HCT116 (cell line): Measurements from ENCODE around the gene ATXN7L1. TPM values are rescaled to one million over a fixed set of nuclear protein-coding genes. Genes with fewer than 3 reads are reported as not detected.

Source experiments
- ATAC-seq: fragments of 200-7000 bp; cut with Tn5 transposase; 2 replicates; pipeline ENCODE4 v1.9.1; 2020; ENCODE audit warnings: mild to moderate bottlenecking, moderate library complexity
- BruUV-seq: library from RNA; stranded (reverse); fragments of 400-500 nt; replicated peaks from 2 replicates; lab custom pipeline; 2021; lab: Mats Ljungman, UMichigan
- CTCF ChIA-PET: fragments of 300-600 bp; sonication (Branson Sonifier 250); formaldehyde crosslinking; loops from one replicate; lab custom pipeline; 2021; ENCODE audit warnings: antibody characterized with exemption; lab: Charles Lee
- POLR2A ChIA-PET: fragments of 300-600, 350-600 bp; sonication (Branson Sonifier 250); formaldehyde crosslinking; loops from one replicate; lab custom pipeline; 2021; ENCODE audit warnings: antibody characterized with exemption; lab: Charles Lee
- RAD21 ChIA-PET, 2 experiments: fragments of 300-600 bp; sonication (Branson Sonifier 250); formaldehyde crosslinking; loops; one replicate each; lab custom pipeline; 2023; ENCODE audit warnings: low total read pairs in 2 of 2; ENCODE audit not compliant: uncharacterized antibody in 2 of 2, unreplicated experiment in 2 of 2, low non-redundant PET in 1 of 2; lab: Charles Lee
- DNase-seq: peaks from one replicate; pipeline ENCODE4 v3.0.0-alpha.2; 2010; ENCODE audit warnings: low read depth, low spot score
- H2AFZ ChIP-seq: fragments of 200-600 bp; shearing (Covaris generic), sonication (generic); 2 replicates; pipeline ENCODE4 v1.6.1; 2017; ENCODE audit warnings: low read depth, mixed run types, mixed read lengths, antibody characterized with exemption, low read length; ENCODE audit not compliant: poor library complexity, severe bottlenecking
- H3K27ac ChIP-seq: 2 replicates; pipeline ENCODE4 v1.5.1; 2012; ENCODE audit warnings: low read depth, low read length
- H3K27me3 ChIP-seq: fragments of 200-600 bp; sonication (generic); 2 replicates; pipeline ENCODE4 v1.6.1; 2016; ENCODE audit warnings: mixed run types, low read length, mixed read lengths; ENCODE audit not compliant: insufficient read depth
- H3K36me3 ChIP-seq, 2 experiments: fragments of 200-500 bp in 1 of 2; fragments of 200-600 bp in 1 of 2; sonication (Bioruptor generic) in 1 of 2; sonication (generic) in 1 of 2; 2 replicates each; pipeline versions ENCODE4 v1.5.1 to v1.6.1; 2014 to 2016; ENCODE audit warnings: low read length in 2 of 2, inconsistent platforms in 1 of 2, mixed read lengths in 1 of 2, mixed run types in 1 of 2; ENCODE audit not compliant: insufficient read depth in 2 of 2, control insufficient read depth in 1 of 2
- H3K4me1 ChIP-seq, 2 experiments: fragments of 200-600 bp in 1 of 2; sonication (generic) in 1 of 2; 2 replicates each; pipeline versions ENCODE4 v1.5.1 to v1.6.1; 2012 to 2017; ENCODE audit warnings: low read length in 2 of 2, inconsistent platforms in 1 of 2, mild to moderate bottlenecking in 1 of 2, mixed read lengths in 1 of 2, mixed run types in 1 of 2, moderate library complexity in 1 of 2; ENCODE audit not compliant: insufficient read depth in 2 of 2, control insufficient read depth in 1 of 2
- H3K4me2 ChIP-seq: fragments of 200-600 bp; sonication (generic); 2 replicates; pipeline ENCODE4 v1.6.1; 2017; ENCODE audit warnings: mixed run types, low read length, mixed read lengths
- H3K4me3 ChIP-seq, 2 experiments: fragments of 200-600 bp in 1 of 2; sonication (generic) in 1 of 2; replicated peaks in 1 of 2; 2 replicates each; pipeline ENCODE4 v1.5.1; 2011 to 2016; ENCODE audit warnings: low read length in 2 of 2, control low read depth in 1 of 2, low read depth in 1 of 2, mild to moderate bottlenecking in 1 of 2, mixed read lengths in 1 of 2, mixed run types in 1 of 2
- H3K79me2 ChIP-seq: fragments of 200-600 bp; sonication (generic); 2 replicates; pipeline ENCODE4 v1.6.1; 2017; ENCODE audit warnings: mild to moderate bottlenecking, mixed run types, low read length, moderate library complexity, mixed read lengths; ENCODE audit not compliant: insufficient read depth
- H3K9ac ChIP-seq: fragments of 200-600 bp; sonication (generic); 2 replicates; pipeline ENCODE4 v1.6.1; 2016; ENCODE audit warnings: low read length, mixed read lengths
- H3K9me2 ChIP-seq: fragments of 200-600 bp; sonication (generic), shearing (Covaris generic); 2 replicates; pipeline ENCODE4 v1.6.1; 2017; ENCODE audit warnings: mixed run types, mild to moderate bottlenecking, moderate library complexity; ENCODE audit not compliant: insufficient read depth
- H3K9me3 ChIP-seq, 2 experiments: fragments of 200-500 bp in 1 of 2; fragments of 200-600 bp in 1 of 2; sonication (Bioruptor generic) in 1 of 2; sonication (generic) in 1 of 2; 2 replicates each; pipeline ENCODE4 v1.6.1; 2014 to 2017; ENCODE audit warnings: low read length in 2 of 2, mixed read lengths in 2 of 2, inconsistent platforms in 1 of 2, low read depth in 1 of 2, mild to moderate bottlenecking in 1 of 2, mixed run types in 1 of 2, moderate library complexity in 1 of 2; ENCODE audit not compliant: control insufficient read depth in 1 of 2, insufficient read depth in 1 of 2
- H4K20me1 ChIP-seq: fragments of 200-600 bp; sonication (generic), shearing (Covaris generic); 2 replicates; pipeline ENCODE4 v1.6.1; 2017; ENCODE audit warnings: mixed run types, mild to moderate bottlenecking, moderate library complexity; ENCODE audit not compliant: insufficient read depth
- CEBPB ChIP-seq: IDR thresholded peaks from 2 replicates; pipeline ENCODE4 v1.6.1; 2012; ENCODE audit warnings: low read depth
- EGR1 ChIP-seq: IDR thresholded peaks from 2 replicates; pipeline ENCODE4 v1.6.1; 2012; ENCODE audit warnings: low read depth
- EZH2 ChIP-seq: fragments of 200-600 bp; sonication (generic); IDR thresholded peaks from 2 replicates; pipeline ENCODE4 v1.6.1; 2017; ENCODE audit warnings: antibody characterized with exemption, mixed run types
- POLR2A ChIP-seq: IDR thresholded peaks from 2 replicates; pipeline ENCODE4 v1.7.0; 2011; ENCODE audit warnings: borderline replicate concordance; ENCODE audit not compliant: insufficient read depth, insufficient read length; ENCODE audit errors: extremely low read depth
- RAD21 ChIP-seq: IDR thresholded peaks from 2 replicates; pipeline ENCODE4 v1.6.1; 2012; ENCODE audit warnings: low read depth, mild to moderate bottlenecking
- ZFX ChIP-seq: fragments of 450-650 bp; IDR thresholded peaks from 2 replicates; pipeline ENCODE4 v1.6.1; 2017
- intact Hi-C: fragments of 100-400 bp; cut with micrococcal nuclease; formaldehyde crosslinking; loops from 2 replicates; pipeline ENCODE4 v1.10.0; 2022
- total RNA-seq: library from RNA; stranded (reverse); gene quantifications from one replicate; pipeline ENCODE4 v1.2.1, GENCODE V29; 2021; ENCODE audit not compliant: unreplicated experiment
- TF ChIP-seq, protein P1 (sequence below): IDR thresholded peaks from 2 replicates; pipeline ENCODE4 v1.6.1; 2012; ENCODE audit warnings: low read depth
- TF ChIP-seq, protein P2 (sequence below), 3 experiments: fragments of 200-600 bp in 1 of 3; sonication (generic) in 1 of 3; IDR thresholded peaks in 2 of 3; conservative IDR thresholded peaks in 1 of 3; 2 replicates each; pipeline ENCODE4 v1.5.1; 2012 to 2017; ENCODE audit warnings: low read depth in 2 of 3, low read length in 2 of 3, antibody characterized with exemption in 1 of 3, borderline replicate concordance in 1 of 3, control low read depth in 1 of 3, mild to moderate bottlenecking in 1 of 3, mixed read lengths in 1 of 3, mixed run types in 1 of 3, moderate library complexity in 1 of 3; ENCODE audit not compliant: insufficient read depth in 1 of 3
- TF ChIP-seq, protein P3 (sequence below): IDR thresholded peaks from 2 replicates; pipeline ENCODE4 v1.6.1; 2012
- TF ChIP-seq, protein P4 (sequence below): IDR thresholded peaks from 2 replicates; pipeline ENCODE4 v1.6.1; 2012

The ATXN7L1 gene
- total RNA-seq, 1 experiment from 2014 or later: 11.5 TPM

DNA sequence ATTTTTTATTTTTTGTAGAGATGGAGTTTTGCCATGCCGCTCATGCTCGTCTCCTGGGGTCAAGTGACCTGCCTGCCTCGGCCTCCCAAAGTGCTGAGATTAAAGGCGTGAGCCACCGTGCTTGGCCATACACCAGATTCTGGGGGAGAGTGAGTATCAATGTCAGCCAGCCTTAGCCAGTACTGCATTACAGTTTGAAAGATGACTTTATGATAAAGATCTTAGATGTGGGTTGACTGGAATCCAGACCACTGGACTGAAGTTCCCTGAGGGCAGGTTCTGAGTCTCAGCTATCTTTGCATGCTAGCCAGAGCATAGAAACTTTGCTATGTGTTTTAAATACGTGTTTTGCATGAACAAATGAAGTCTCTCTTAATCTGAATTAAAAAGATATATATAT, 177.9 kb downstream of the ATXN7L1 start:
- ChIA-PET CTCF (no interaction called here), POLR2A (no interaction called here), RAD21 (no interaction called here)
- no peaks in the 10 kb centered on the region for H3K9me2 ChIP-seq
- TF ChIP-seq, protein P1, sequence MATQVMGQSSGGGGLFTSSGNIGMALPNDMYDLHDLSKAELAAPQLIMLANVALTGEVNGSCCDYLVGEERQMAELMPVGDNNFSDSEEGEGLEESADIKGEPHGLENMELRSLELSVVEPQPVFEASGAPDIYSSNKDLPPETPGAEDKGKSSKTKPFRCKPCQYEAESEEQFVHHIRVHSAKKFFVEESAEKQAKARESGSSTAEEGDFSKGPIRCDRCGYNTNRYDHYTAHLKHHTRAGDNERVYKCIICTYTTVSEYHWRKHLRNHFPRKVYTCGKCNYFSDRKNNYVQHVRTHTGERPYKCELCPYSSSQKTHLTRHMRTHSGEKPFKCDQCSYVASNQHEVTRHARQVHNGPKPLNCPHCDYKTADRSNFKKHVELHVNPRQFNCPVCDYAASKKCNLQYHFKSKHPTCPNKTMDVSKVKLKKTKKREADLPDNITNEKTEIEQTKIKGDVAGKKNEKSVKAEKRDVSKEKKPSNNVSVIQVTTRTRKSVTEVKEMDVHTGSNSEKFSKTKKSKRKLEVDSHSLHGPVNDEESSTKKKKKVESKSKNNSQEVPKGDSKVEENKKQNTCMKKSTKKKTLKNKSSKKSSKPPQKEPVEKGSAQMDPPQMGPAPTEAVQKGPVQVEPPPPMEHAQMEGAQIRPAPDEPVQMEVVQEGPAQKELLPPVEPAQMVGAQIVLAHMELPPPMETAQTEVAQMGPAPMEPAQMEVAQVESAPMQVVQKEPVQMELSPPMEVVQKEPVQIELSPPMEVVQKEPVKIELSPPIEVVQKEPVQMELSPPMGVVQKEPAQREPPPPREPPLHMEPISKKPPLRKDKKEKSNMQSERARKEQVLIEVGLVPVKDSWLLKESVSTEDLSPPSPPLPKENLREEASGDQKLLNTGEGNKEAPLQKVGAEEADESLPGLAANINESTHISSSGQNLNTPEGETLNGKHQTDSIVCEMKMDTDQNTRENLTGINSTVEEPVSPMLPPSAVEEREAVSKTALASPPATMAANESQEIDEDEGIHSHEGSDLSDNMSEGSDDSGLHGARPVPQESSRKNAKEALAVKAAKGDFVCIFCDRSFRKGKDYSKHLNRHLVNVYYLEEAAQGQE: no peak
- TF ChIP-seq, protein P2, sequence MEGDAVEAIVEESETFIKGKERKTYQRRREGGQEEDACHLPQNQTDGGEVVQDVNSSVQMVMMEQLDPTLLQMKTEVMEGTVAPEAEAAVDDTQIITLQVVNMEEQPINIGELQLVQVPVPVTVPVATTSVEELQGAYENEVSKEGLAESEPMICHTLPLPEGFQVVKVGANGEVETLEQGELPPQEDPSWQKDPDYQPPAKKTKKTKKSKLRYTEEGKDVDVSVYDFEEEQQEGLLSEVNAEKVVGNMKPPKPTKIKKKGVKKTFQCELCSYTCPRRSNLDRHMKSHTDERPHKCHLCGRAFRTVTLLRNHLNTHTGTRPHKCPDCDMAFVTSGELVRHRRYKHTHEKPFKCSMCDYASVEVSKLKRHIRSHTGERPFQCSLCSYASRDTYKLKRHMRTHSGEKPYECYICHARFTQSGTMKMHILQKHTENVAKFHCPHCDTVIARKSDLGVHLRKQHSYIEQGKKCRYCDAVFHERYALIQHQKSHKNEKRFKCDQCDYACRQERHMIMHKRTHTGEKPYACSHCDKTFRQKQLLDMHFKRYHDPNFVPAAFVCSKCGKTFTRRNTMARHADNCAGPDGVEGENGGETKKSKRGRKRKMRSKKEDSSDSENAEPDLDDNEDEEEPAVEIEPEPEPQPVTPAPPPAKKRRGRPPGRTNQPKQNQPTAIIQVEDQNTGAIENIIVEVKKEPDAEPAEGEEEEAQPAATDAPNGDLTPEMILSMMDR (IDR thresholded peaks at IDR 0.05 in 2 of 3, conservative IDR thresholded peaks at IDR 0.05 in 1 of 3; ENCODE audit: borderline replicate concordance in 1 of 3, insufficient read depth in 1 of 3, low read depth in 2 of 3, low read length in 2 of 3): no peak
- TF ChIP-seq CEBPB: no peak
- no peak for TF ChIP-seq RAD21
- TF ChIP-seq ZFX: no peak
- TF ChIP-seq, protein P3, sequence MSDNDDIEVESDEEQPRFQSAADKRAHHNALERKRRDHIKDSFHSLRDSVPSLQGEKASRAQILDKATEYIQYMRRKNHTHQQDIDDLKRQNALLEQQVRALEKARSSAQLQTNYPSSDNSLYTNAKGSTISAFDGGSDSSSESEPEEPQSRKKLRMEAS: no peak
- no peak for TF ChIP-seq EGR1
- TF ChIP-seq, protein P4, sequence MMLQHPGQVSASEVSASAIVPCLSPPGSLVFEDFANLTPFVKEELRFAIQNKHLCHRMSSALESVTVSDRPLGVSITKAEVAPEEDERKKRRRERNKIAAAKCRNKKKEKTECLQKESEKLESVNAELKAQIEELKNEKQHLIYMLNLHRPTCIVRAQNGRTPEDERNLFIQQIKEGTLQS: no peak
- TF ChIP-seq POLR2A: no peak
- TF ChIP-seq EZH2: no peak
- no peaks in the 10 kb centered on the region for H3K27me3 ChIP-seq
- no TSS peak for BruUV-seq
- H3K4me3 ChIP-seq: no peak overlapping the region
- H3K4me1 ChIP-seq: no peaks in the 10 kb centered on the region
- no peak overlapping the region for H2AFZ ChIP-seq
- ATAC-seq (no peak), DNase-seq (no peak)
- H3K4me2 ChIP-seq: no peak overlapping the region
- H3K36me3 ChIP-seq: no peaks in the 10 kb centered on the region
- intact Hi-C loops: no loop called here
- H3K9ac ChIP-seq: no peak overlapping the region
- H4K20me1 ChIP-seq: no peaks in the 10 kb centered on the region
- no peaks in the 10 kb centered on the region for H3K79me2 ChIP-seq
- no peaks in the 10 kb centered on the region for H3K9me3 ChIP-seq
- H3K27ac ChIP-seq: no peak overlapping the region
